OCI-LY1 (cell line): ENCODE data around the gene FAM13A.

Experiments
- H2AFZ ChIP-seq: fragments of 200-600 bp; sonication (generic), shearing (Covaris generic); 2 replicates; pipeline ENCODE4 v1.6.0; 2014; ENCODE audit warnings: antibody characterized with exemption, mild to moderate bottlenecking, low read length
- H3F3A ChIP-seq: fragments of 200-600 bp; sonication (generic), shearing (Covaris generic); 2 replicates; pipeline ENCODE4 v1.6.0; 2014; ENCODE audit warnings: mild to moderate bottlenecking, antibody characterized with exemption, low read length, moderate library complexity; ENCODE audit not compliant: insufficient read depth
- H3K27ac ChIP-seq: fragments of 200-600 bp; sonication (generic); 2 replicates; pipeline ENCODE4 v1.5.1; 2014; ENCODE audit warnings: low read length, mixed run types, mild to moderate bottlenecking, low read depth; ENCODE audit not compliant: poor library complexity, severe bottlenecking
- H3K27me3 ChIP-seq: fragments of 200-600 bp; sonication (generic); 2 replicates; pipeline ENCODE4 v1.6.0; 2014; ENCODE audit warnings: antibody characterized with exemption, mild to moderate bottlenecking, low read length, moderate library complexity; ENCODE audit not compliant: insufficient read depth
- H3K36me3 ChIP-seq: fragments of 200-600 bp; sonication (generic); 2 replicates; pipeline ENCODE4 v1.6.1; 2014; ENCODE audit warnings: mild to moderate bottlenecking, antibody characterized with exemption, low read length, moderate library complexity, mixed read lengths; ENCODE audit not compliant: insufficient read depth
- H3K4me1 ChIP-seq: fragments of 200-600 bp; sonication (generic); 2 replicates; pipeline ENCODE4 v1.5.1; 2014; ENCODE audit warnings: mild to moderate bottlenecking, low read length, moderate library complexity; ENCODE audit not compliant: insufficient read depth, severe bottlenecking
- H3K4me2 ChIP-seq: fragments of 200-600 bp; sonication (generic), shearing (Covaris generic); 2 replicates; pipeline ENCODE4 v1.6.1; 2014; ENCODE audit warnings: low read length
- H3K4me3 ChIP-seq: fragments of 200-600 bp; sonication (generic); 2 replicates; pipeline ENCODE4 v1.5.1; 2014; ENCODE audit warnings: low read length, low read depth, mild to moderate bottlenecking, mixed read lengths; ENCODE audit not compliant: poor library complexity, severe bottlenecking
- H3K79me2 ChIP-seq: fragments of 200-600 bp; shearing (Covaris generic); 2 replicates; pipeline ENCODE4 v1.6.1; 2016; ENCODE audit warnings: mixed run types, low read length, mixed read lengths; ENCODE audit not compliant: insufficient read depth
- H3K9ac ChIP-seq: fragments of 200-600 bp; sonication (generic), shearing (Covaris generic); 2 replicates; pipeline ENCODE4 v1.6.1; 2014; ENCODE audit warnings: mild to moderate bottlenecking, low read length, mixed read lengths
- H3K9me2 ChIP-seq: fragments of 200-600 bp; sonication (generic), shearing (Covaris generic); 2 replicates; pipeline ENCODE4 v1.6.1; 2014; ENCODE audit warnings: low read depth, mild to moderate bottlenecking, low read length, mixed read lengths
- H3K9me3 ChIP-seq: fragments of 200-600 bp; shearing (Covaris generic); 2 replicates; pipeline ENCODE4 v1.6.1; 2014; ENCODE audit warnings: low read length, mixed read lengths
- H4K20me1 ChIP-seq: fragments of 200-600 bp; sonication (generic), shearing (Covaris generic); 2 replicates; pipeline ENCODE4 v1.6.0; 2016; ENCODE audit warnings: mild to moderate bottlenecking, low read length; ENCODE audit not compliant: insufficient read depth
- CTCF ChIP-seq: fragments of 200-600 bp; sonication (generic), shearing (Covaris generic); IDR thresholded peaks from 2 replicates; pipeline ENCODE4 v1.5.1; 2017; ENCODE audit warnings: mild to moderate bottlenecking, antibody characterized with exemption, low read length, moderate library complexity, mixed read lengths
- EZH2 ChIP-seq: fragments of 200-600 bp; sonication (generic), shearing (Covaris generic); IDR thresholded peaks from 2 replicates; pipeline ENCODE4 v1.8.0; 2017; ENCODE audit warnings: borderline replicate concordance, mixed run types, mild to moderate bottlenecking, antibody characterized with exemption, low read length, moderate library complexity, mixed read lengths

The FAM13A gene

GRCh38 chr4:89078300-89078699 is 21.3 kb upstream of the FAM13A start:
- Histone ChIP-seq H3K27ac (no peak overlapping the region), H3K9me2 (no peaks in the 10 kb centered on the region), H3K79me2 (no peaks in the 10 kb centered on the region), H3K27me3 (no peaks in the 10 kb centered on the region), H3F3A (no peaks in the 10 kb centered on the region), H2AFZ (no peak overlapping the region), H3K4me1 (no peaks in the 10 kb centered on the region), H3K9ac (no peak overlapping the region), H3K9me3 (no peaks in the 10 kb centered on the region), H3K36me3 (no peaks in the 10 kb centered on the region), H3K4me3 (no peak overlapping the region), H4K20me1 (no peaks in the 10 kb centered on the region), H3K4me2 (no peak overlapping the region)
- TF ChIP-seq CTCF: no peak
- no peak for TF ChIP-seq EZH2

GRCh38 chr4:89077761-89078160 is 20.8 kb upstream of the FAM13A start:
- TF ChIP-seq EZH2 (no peak), CTCF (no peak)
- H3K4me3 ChIP-seq: no peak overlapping the region
- H3F3A ChIP-seq: no peaks in the 10 kb centered on the region
- no peak overlapping the region for H3K4me2 ChIP-seq
- no peaks in the 10 kb centered on the region for H3K27me3 ChIP-seq
- no peaks in the 10 kb centered on the region for H3K36me3 ChIP-seq
- no peaks in the 10 kb centered on the region for H3K9me2 ChIP-seq
- no peak overlapping the region for H3K9ac ChIP-seq
- H4K20me1 ChIP-seq: no peaks in the 10 kb centered on the region
- H3K27ac ChIP-seq: no peak overlapping the region
- no peaks in the 10 kb centered on the region for H3K79me2 ChIP-seq
- H2AFZ ChIP-seq: no peak overlapping the region
- H3K4me1 ChIP-seq: no peaks in the 10 kb centered on the region
- H3K9me3 ChIP-seq: no peaks in the 10 kb centered on the region

- Histone ChIP-seq H3K4me2 (no peak overlapping the region), H3K4me3 (no peak overlapping the region), H3K36me3 (no peaks in the 10 kb centered on the region), H4K20me1 (no peaks in the 10 kb centered on the region), H3K27me3 (no peaks in the 10 kb centered on the region), H3K9me2 (no peaks in the 10 kb centered on the region), H3K27ac (no peak overlapping the region), H3K79me2 (no peaks in the 10 kb centered on the region), H3K9ac (no peak overlapping the region), H3K4me1 (no peaks in the 10 kb centered on the region), H3K9me3 (no peaks in the 10 kb centered on the region), H2AFZ (no peak overlapping the region), H3F3A (no peaks in the 10 kb centered on the region)
- TF ChIP-seq CTCF (no peak), EZH2 (no peak)
Measured at GRCh38 chr4:89072921-89073320, 15.9 kb upstream of the FAM13A start.
